ENCODE results near the gene HSPB9.

DNA sequence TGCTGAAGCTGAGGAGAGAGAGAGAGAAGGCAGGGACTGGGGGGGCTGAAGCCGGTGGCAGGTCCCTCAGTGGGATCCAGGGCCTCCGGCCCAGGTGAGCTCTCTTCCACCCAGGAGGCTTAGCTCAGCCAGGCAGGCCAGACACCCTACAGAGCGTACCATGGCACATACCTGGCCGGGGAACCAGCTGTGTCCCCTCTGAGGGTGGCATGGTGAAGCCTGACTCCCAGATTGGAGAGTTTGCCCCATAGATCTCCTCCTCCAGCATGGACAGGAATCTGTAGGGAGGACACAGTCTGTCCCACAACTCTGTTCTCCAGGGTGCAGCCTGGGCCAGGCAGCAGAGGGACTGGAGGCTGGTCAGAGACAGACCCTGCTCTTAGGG lies 4.5 kb upstream of the HSPB9 start:
- TF ChIP-seq, protein P1, sequence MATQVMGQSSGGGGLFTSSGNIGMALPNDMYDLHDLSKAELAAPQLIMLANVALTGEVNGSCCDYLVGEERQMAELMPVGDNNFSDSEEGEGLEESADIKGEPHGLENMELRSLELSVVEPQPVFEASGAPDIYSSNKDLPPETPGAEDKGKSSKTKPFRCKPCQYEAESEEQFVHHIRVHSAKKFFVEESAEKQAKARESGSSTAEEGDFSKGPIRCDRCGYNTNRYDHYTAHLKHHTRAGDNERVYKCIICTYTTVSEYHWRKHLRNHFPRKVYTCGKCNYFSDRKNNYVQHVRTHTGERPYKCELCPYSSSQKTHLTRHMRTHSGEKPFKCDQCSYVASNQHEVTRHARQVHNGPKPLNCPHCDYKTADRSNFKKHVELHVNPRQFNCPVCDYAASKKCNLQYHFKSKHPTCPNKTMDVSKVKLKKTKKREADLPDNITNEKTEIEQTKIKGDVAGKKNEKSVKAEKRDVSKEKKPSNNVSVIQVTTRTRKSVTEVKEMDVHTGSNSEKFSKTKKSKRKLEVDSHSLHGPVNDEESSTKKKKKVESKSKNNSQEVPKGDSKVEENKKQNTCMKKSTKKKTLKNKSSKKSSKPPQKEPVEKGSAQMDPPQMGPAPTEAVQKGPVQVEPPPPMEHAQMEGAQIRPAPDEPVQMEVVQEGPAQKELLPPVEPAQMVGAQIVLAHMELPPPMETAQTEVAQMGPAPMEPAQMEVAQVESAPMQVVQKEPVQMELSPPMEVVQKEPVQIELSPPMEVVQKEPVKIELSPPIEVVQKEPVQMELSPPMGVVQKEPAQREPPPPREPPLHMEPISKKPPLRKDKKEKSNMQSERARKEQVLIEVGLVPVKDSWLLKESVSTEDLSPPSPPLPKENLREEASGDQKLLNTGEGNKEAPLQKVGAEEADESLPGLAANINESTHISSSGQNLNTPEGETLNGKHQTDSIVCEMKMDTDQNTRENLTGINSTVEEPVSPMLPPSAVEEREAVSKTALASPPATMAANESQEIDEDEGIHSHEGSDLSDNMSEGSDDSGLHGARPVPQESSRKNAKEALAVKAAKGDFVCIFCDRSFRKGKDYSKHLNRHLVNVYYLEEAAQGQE (IDR thresholded peaks at IDR 0.05; ENCODE audit: borderline replicate concordance), result no peak
- TF ChIP-seq, protein P1 (CRISPR knock-in tag; IDR thresholded peaks at IDR 0.05; ENCODE audit: low read depth), result no peak
- TF ChIP-seq, protein P2, sequence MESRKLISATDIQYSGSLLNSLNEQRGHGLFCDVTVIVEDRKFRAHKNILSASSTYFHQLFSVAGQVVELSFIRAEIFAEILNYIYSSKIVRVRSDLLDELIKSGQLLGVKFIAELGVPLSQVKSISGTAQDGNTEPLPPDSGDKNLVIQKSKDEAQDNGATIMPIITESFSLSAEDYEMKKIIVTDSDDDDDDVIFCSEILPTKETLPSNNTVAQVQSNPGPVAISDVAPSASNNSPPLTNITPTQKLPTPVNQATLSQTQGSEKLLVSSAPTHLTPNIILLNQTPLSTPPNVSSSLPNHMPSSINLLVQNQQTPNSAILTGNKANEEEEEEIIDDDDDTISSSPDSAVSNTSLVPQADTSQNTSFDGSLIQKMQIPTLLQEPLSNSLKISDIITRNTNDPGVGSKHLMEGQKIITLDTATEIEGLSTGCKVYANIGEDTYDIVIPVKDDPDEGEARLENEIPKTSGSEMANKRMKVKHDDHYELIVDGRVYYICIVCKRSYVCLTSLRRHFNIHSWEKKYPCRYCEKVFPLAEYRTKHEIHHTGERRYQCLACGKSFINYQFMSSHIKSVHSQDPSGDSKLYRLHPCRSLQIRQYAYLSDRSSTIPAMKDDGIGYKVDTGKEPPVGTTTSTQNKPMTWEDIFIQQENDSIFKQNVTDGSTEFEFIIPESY (CRISPR knock-in tag; IDR thresholded peaks at IDR 0.05), result no peak
- TF ChIP-seq ZNF507 (tag; conservative IDR thresholded peaks at IDR 0.05) (no peak), MCM2 (IDR thresholded peaks at IDR 0.05; ENCODE audit: low read depth) (no peak), ZFPM2 (CRISPR knock-in tag; IDR thresholded peaks at IDR 0.05) (no peak), FOXM1 (IDR thresholded peaks at IDR 0.05; ENCODE audit: low read depth) (no peak), FOXM1 (CRISPR knock-in tag; IDR thresholded peaks at IDR 0.05; ENCODE audit: low read depth) (no peak), TEAD4 (IDR thresholded peaks at IDR 0.05; ENCODE audit: low read length) (no peak), TEAD4 (CRISPR knock-in tag; IDR thresholded peaks at IDR 0.05; ENCODE audit: borderline replicate concordance) (no peak)
